ENCODE data around the gene LENEP.

DNA sequence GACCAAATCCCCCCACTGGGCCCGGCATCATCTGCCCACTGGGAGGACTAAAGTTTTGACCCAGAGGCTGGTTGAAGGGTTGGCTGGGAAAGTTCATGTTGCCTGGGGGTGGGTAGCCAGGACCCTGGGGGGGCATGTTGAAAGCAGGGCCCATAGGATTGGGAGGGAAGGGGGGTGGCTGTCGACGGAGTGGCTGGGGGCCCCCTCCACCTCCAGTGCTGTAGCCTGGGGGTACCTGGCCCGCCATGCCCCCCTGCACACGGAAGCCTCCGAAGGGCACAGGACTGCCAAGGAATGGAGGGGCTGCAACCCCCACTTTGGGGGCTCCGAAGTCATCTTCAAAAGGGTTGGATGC is 34.0 kb upstream of the LENEP start:
- no peak for TF ChIP-seq ZNF274 (IDR thresholded peaks at IDR 0.05; ENCODE audit: low read depth, low read length)
- no peak for TF ChIP-seq YY1 (IDR thresholded peaks at IDR 0.05; ENCODE audit: insufficient read depth, insufficient read length)

Data from NT2/D1 (cell line).